Transverse colon (tissue), 3 donors: ENCODE results near the gene BTRC.

Experiments used
- CTCF ChIP-seq, 5 experiments: fragments of 200-600 bp in 3 of 5; fragments of 450-650 bp in 2 of 5; sonication (generic) in 3 of 5; IDR thresholded peaks; 1 replicate in 2 of 5; 2 replicates in 3 of 5; pipeline ENCODE4 v1.5.1; 2016 to 2017; ENCODE audit warnings: antibody characterized with exemption in 5 of 5, inconsistent platforms in 3 of 5, mild to moderate bottlenecking in 2 of 5, moderate library complexity in 1 of 5
- EP300 ChIP-seq: sonication (generic); formaldehyde crosslinking; IDR thresholded peaks from one replicate; pipeline ENCODE4 v1.6.1; 2017; ENCODE audit warnings: antibody characterized with exemption, low read depth

DNA sequence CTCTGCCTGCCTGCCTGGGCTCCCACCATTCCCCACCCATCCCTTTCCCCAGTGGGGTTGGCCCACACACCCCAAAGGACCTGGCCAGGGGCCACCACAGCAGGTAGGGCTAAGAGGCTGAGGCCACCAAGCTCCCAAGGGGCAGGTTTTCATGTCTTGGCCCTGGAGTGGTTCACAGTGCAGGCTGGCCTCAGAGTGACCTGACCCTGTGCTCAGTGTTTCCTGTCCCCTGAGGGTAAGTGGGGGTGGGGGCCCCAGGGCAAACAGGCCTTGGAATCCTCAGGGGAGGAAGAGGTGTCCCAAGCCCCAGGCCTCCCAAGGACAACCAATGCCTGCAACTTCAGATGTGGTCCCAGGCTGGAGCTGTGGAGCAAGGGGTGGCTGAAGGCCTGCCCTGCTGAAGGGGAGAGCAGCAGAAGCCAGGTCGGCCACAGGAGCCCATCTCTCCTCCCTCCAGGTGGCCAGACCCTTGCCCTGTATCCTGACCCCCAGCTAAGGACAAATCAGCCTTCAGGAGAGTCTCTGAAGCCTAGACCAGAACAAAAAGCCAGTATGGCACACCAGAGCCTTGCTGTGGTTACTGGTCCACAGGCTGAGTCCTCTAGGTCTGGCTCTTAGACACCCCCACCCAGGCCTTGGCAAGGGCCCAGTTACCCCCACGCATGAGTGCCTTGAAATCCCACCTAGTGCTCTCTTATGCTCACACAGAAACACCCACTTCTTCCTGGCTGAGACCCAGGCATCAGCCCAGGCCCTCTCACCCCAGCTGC lies 206.5 kb downstream of the BTRC start:
- TF ChIP-seq CTCF (IDR thresholded peaks at IDR 0.05) (no peak), EP300 (no peak)
